ENCODE data around the gene TIRAP. TPM values are rescaled to one million over a fixed set of nuclear protein-coding genes. Genes with fewer than 3 reads are reported as not detected.

The TIRAP gene
- total and polyA plus RNA-seq, 11 donors, result 4.0 to 9.5 (median 6.1) TPM

DNA sequence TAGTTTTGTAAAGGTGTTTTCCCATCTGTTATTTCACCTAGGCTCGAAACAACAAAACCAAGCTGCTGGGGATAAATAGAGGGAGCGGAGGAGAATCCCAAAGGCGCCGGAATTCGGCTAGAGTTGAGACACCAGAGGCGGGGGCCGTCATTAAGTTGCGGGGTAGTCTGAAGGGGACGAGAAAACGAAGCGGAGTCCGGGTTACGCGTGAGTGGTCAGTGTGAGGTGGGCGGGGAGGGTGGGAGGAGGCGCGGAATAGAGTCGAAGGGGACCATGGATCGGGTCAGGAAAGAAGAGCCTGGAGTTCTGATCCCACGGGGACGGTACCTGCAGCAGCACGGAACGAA is 14.6 kb upstream of the TIRAP start:
- TF ChIP-seq POLR2A (IDR thresholded peaks at IDR 0.05), result no peak
- TF ChIP-seq, protein P1, sequence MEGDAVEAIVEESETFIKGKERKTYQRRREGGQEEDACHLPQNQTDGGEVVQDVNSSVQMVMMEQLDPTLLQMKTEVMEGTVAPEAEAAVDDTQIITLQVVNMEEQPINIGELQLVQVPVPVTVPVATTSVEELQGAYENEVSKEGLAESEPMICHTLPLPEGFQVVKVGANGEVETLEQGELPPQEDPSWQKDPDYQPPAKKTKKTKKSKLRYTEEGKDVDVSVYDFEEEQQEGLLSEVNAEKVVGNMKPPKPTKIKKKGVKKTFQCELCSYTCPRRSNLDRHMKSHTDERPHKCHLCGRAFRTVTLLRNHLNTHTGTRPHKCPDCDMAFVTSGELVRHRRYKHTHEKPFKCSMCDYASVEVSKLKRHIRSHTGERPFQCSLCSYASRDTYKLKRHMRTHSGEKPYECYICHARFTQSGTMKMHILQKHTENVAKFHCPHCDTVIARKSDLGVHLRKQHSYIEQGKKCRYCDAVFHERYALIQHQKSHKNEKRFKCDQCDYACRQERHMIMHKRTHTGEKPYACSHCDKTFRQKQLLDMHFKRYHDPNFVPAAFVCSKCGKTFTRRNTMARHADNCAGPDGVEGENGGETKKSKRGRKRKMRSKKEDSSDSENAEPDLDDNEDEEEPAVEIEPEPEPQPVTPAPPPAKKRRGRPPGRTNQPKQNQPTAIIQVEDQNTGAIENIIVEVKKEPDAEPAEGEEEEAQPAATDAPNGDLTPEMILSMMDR (IDR thresholded peaks at IDR 0.05), result no peak
- 0% methylated on average over 21 to 23 of the region's 23 CpGs for WGBS, 4 donors
- H3K27ac ChIP-seq, result peak overlapping the region; percentile 56 to 97 (median 90)
- peaks cover 0 to 26% (median 15%) of the 10 kb centered on the region in 12 donors for H3K4me1 ChIP-seq
- intact Hi-C loops (cut with DNase I), result loop anchor here in 9 of 10 donors (1.0 to 10.0 kb wide), 8 partner anchors 14 to 644 kb away; partner anchors contain the start of genes FAM118B (in 9 of the 9), RPUSD4 (in 9 of the 9), CDON (in 1 of the 9) and CHEK1 (in 1 of the 9)
- no peaks in the 10 kb centered on the region for H3K9me3 ChIP-seq
- peak overlapping the region; percentile 63 to 99 (median 78) for H3K4me3 ChIP-seq
- no peaks in the 10 kb centered on the region for H3K27me3 ChIP-seq
- ATAC-seq (peak; percentile 3 to 38 (median 12)), DNase-seq (no peak)
- H3K36me3 ChIP-seq, result peaks cover 2 to 55% (median 48%) of the 10 kb centered on the region in 9 donors

DNA sequence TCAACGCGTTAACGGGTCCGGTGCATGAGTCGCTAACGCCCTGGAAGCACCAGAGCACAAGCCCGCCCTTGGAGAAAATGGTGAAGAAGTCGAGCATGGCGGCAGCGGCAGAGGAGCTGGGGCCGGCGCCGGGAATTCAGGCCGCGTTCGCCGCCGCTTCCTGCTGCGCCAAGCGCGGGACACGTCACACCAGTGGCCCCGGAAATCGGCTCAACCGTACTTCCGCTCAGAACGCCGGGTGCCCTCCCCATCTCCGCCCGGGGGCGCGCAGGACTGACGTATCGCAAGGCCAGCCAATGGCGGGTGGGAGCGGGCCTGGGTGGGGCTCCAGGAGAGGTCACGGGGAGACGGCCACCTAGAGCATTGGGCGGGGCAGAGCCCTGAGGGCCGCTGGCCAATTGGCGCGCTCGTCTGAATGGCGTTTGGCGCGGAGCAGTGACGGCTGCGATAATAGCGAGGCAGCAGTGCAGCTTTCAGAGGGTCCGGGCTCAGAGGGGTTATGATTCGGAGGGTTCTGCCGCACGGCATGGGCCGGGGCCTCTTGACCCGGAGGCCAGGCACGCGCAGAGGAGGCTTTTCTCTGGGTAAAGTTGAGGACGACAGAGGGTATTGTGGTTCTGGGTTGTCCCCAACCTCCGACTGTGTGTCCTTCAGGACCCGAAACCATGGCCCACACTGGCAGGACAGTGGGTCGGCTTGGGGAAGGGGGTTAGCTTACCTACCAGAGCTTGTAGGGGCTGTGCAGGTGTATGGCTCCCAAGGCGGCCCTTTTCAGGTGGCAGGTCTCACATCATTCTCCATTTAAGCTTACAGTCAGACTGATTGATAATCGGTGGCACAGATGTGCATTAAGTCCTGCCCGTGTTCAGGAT is 13.9 kb upstream of the TIRAP start, which contains the start of the genes FOXRED1 and SRPRA:
TSS of gene FOXRED1 (plus strand) at position 447 of the 872 bp plus-strand sequence. CDS start at position 500, 53 bp downstream.
TSS of gene SRPRA (minus strand) at position 188 of the 872 bp plus-strand sequence. CDS start at position 97, 91 bp downstream.
- H3K9me3 ChIP-seq, result no peaks in the 10 kb centered on the region
- peak within 1 kb of the TSS; percentile 63 to 99 (median 78) for H3K4me3 ChIP-seq
- DNase-seq (peak; percentile 100), ATAC-seq (peak; percentile 99 to 100 (median 100))
- peak within 1 kb of the TSS; percentile 56 to 97 (median 90) for H3K27ac ChIP-seq
- H3K36me3 ChIP-seq, result peaks cover 2 to 55% (median 48%) of the 10 kb centered on the region in 9 donors
- H3K27me3 ChIP-seq, result no peaks in the 10 kb centered on the region
- TF ChIP-seq, protein P1 (IDR thresholded peaks at IDR 0.05), result no peak
- peak in 1 of 2 donors; percentile 78 for TF ChIP-seq POLR2A (IDR thresholded peaks at IDR 0.05)
- peaks cover 0 to 26% (median 15%) of the 10 kb centered on the region in 12 donors for H3K4me1 ChIP-seq
- 0 to 1% (median 1%) methylated on average over 36 to 64 of the region's 64 CpGs for WGBS, 4 donors
- intact Hi-C loops (cut with DNase I), result loop anchor here in 9 of 10 donors (1.0 to 10.0 kb wide), 9 partner anchors 14 to 644 kb away; partner anchors contain the start of genes FAM118B (in 9 of the 9), RPUSD4 (in 9 of the 9), TIRAP (in 2 of the 9) and CDON (in 1 of the 9)

DNA sequence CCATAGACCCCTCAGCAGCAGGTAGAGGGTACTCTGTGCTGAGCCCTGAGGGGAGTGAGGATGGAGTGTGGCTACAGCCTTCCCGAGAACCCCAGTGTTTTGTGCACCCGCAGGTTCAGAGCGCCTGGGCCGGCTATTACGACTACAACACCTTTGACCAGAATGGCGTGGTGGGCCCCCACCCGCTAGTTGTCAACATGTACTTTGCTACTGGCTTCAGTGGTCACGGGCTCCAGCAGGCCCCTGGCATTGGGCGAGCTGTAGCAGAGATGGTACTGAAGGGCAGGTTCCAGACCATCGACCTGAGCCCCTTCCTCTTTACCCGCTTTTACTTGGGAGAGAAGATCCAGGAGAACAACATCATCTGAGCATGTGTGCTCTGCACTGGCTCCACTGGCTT is 5.6 kb upstream of the TIRAP start:
- ATAC-seq, result no peak
- Histone ChIP-seq H3K9me3 (no peaks in the 10 kb centered on the region), H3K36me3 (peaks cover 0 to 58% (median 49%) of the 10 kb centered on the region in 9 donors), H3K27me3 (no peaks in the 10 kb centered on the region), H3K4me1 (peaks cover 0 to 23% (median 7%) of the 10 kb centered on the region in 12 donors), H3K27ac (no peak overlapping the region), H3K4me3 (no peak overlapping the region)
- TF ChIP-seq, protein P1 (IDR thresholded peaks at IDR 0.05), result no peak
- no peak for TF ChIP-seq POLR2A (IDR thresholded peaks at IDR 0.05)
- WGBS, 4 donors, result 95 to 99% (median 96%) methylated on average over 9 to 11 of the region's 11 CpGs
- no peak for DNase-seq
- intact Hi-C loops (cut with DNase I), result no loop called here

DNA sequence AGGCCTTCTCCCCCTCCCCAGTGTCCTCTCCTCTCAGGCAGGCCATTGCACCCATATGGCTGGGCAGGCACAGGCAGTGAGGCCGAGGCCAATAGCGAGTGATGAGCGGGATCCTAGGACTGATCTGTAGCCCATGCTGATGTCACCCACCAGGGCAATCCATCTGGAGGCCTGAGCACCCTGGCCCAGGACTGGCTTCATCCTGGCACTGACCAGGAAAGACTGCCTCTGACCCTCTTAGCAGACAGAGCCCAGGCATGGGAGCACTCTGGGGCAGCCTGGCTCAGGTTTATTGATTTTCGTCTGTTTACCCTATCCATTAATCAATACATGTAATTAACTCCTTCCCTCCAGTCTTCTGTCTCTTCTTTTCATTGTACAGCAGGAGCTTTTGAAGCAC is 5.1 kb upstream of the TIRAP start:
- H3K4me3 ChIP-seq, result no peak overlapping the region
- peaks cover 0 to 54% (median 46%) of the 10 kb centered on the region in 9 donors for H3K36me3 ChIP-seq
- no peak overlapping the region for H3K27ac ChIP-seq
- peaks cover 0 to 25% (median 7%) of the 10 kb centered on the region in 12 donors for H3K4me1 ChIP-seq
- H3K9me3 ChIP-seq, result no peaks in the 10 kb centered on the region
- 90 to 96% (median 94%) methylated on average over 1 to 4 of the region's 4 CpGs for WGBS, 4 donors
- intact Hi-C loops (cut with DNase I), result no loop called here
- no peak for ATAC-seq
- no peak for TF ChIP-seq POLR2A (IDR thresholded peaks at IDR 0.05)
- TF ChIP-seq, protein P1 (IDR thresholded peaks at IDR 0.05), result no peak
- no peaks in the 10 kb centered on the region for H3K27me3 ChIP-seq
- no peak for DNase-seq

All from heart left ventricle (tissue), 16 donors.